ENCODE results near the gene RBM34.
"Not testable (repeated sequence)": the region's sequence is repeated elsewhere in the genome, so short reads cannot be mapped to it uniquely, and the experiment has no call there.

RBM34 gene

DNA sequence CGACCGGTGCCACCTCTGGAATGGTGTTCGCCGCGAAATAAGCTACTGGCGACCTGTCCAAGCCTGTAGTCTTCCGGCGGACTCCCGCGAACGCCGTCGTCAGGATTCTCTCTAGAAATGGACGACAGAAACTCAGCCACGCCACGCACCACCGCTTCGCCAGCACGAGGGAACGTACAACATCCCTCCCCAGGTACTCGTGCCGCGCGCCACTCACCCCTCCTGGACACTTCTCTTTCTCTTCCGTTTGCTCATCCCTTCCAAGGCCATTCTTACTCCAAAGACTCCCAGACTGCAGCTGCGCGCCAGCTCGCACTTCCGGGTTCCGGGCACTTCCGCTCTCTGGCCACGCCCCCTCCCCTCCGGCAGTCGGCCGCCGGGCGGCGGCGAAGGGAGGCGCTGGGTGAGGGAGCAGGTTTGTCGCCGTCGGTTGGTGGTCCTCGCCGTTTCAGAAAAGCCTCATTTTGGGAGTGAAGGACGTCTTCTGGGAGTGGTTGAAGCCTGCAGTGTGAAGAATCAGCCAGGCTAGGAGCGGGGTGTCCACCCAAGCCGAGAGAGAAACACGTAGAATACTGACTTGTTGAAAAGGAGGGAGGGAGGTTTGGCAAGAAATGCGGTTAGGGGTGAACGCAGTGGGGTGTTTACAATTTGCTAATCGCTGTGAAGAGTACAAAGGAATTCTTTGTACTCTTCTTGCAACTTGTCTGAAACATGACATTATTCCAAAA is at the start of gene RBM34:
TSS of gene RBM34 (minus strand) at position 294 of the 728 bp plus-strand sequence. CDS start at position 270, 24 bp downstream.
- DNase-seq, result peak; percentile 96

DNA sequence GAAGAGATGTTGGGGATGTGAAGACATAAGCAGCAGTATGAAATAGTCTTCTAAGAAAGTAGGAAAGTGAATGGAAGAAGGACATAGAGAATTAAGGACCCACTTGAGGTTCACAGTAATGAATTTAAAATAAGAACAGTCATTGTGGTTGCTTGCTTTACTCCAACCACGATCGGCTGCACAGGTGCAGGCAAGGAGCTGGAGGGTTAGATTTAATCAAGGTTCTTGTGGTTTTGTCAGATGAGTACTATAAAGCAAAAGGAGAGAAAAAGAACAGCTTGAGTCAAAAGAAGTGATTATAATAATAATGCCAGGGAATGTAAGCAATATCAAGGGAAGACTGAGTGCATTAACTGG is 46.1 kb upstream of the RBM34 start:
- TF ChIP-seq CTCF (IDR thresholded peaks at IDR 0.05), result no peak
- no peaks in the 10 kb centered on the region for H3K9me3 Mint-ChIP-seq
- H3K27ac Mint-ChIP-seq, result peak overlapping the region; percentile 49
- H3K4me3 Mint-ChIP-seq, result no peak overlapping the region
- no peaks in the 10 kb centered on the region for H3K4me1 Mint-ChIP-seq
- H3K27me3 Mint-ChIP-seq (ENCODE audit: low read depth, poor library complexity), result no peaks in the 10 kb centered on the region
- peaks cover 66% of the 10 kb centered on the region for H3K36me3 Mint-ChIP-seq (ENCODE audit: low read depth)
- no peak for DNase-seq

More for the DNA sequence above, at the start of gene RBM34:
- Mint-ChIP-seq H3K27me3 (ENCODE audit: low read depth, poor library complexity) (no peaks in the 10 kb centered on the region), H3K9me3 (no peaks in the 10 kb centered on the region), H3K27ac (peak within 1 kb of the TSS; percentile 98), H3K4me1 (peaks cover 22% of the 10 kb centered on the region), H3K36me3 (ENCODE audit: low read depth) (peaks cover 10% of the 10 kb centered on the region), H3K4me3 (peak within 1 kb of the TSS; percentile 99)
- TF ChIP-seq CTCF (IDR thresholded peaks at IDR 0.05), result no peak

DNA sequence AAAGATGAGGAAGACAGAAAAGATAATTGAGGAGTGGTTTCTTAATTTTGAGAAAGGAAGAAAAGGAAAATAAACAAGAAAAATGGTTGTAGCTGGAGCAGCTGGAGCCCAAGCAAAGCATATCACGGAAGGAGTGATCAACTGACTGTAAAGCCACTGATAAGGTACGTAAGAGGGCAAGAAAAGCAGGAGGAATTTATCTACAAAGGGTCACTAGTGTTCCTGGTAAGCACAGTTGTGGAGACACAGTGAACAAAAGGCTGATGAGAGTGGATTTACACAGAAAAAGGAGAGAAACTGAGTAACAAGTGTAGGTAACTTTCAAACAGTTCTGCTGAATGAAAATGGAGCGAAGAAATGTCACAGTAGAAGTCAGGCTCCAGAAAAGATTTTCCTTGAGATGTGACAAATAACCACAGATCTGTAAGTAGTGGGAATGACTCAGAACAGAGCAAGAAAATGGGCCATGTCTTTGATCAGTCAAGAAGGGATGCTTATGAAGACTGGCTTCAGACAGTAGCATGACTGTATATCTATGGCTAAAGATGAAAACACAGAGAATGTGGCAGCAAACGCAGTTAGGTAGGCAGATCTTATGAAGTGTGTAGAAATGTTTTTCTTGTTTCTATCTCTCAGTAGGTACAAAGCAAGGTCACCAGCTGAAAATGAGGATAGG is 45.6 kb upstream of the RBM34 start:
- H3K9me3 Mint-ChIP-seq, result no peaks in the 10 kb centered on the region
- no peak overlapping the region for H3K4me3 Mint-ChIP-seq
- no peaks in the 10 kb centered on the region for H3K27me3 Mint-ChIP-seq (ENCODE audit: low read depth, poor library complexity)
- H3K36me3 Mint-ChIP-seq (ENCODE audit: low read depth), result peaks cover 60% of the 10 kb centered on the region
- H3K27ac Mint-ChIP-seq, result peak overlapping the region; percentile 85
- H3K4me1 Mint-ChIP-seq, result no peaks in the 10 kb centered on the region
- DNase-seq, result no peak
- TF ChIP-seq CTCF (IDR thresholded peaks at IDR 0.05), result no peak

GRCh38 chr1:235205687-235206086 is 44.6 kb upstream of the RBM34 start:
- Mint-ChIP-seq H3K27ac (no peak overlapping the region), H3K27me3 (ENCODE audit: low read depth, poor library complexity) (no peaks in the 10 kb centered on the region), H3K4me3 (no peak overlapping the region), H3K36me3 (ENCODE audit: low read depth) (peaks cover 56% of the 10 kb centered on the region), H3K9me3 (no peaks in the 10 kb centered on the region), H3K4me1 (no peaks in the 10 kb centered on the region)
- TF ChIP-seq CTCF (IDR thresholded peaks at IDR 0.05), result no peak
- DNase-seq, result no peak

DNA sequence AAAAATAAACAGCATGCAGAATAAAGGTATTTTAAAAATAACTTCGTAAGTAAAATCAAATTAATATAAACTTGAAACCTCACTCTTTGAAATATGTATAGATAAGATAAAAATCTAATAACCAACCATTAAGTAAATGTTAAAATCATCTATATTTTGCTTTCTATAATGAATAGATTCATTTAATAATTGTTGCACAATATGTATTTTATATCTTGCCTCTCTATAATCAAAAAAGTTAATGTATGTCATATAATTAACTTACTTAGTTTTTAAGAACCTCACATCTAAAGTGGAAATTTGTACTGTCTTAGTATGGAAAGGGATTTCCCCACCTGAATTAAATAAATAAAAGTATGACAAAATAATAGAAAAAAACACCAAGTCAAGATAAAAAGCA is 42.4 kb upstream of the RBM34 start:
- no peak for DNase-seq
- Mint-ChIP-seq H3K27ac (no peak overlapping the region), H3K4me3 (no peak overlapping the region), H3K27me3 (ENCODE audit: low read depth, poor library complexity) (no peaks in the 10 kb centered on the region), H3K9me3 (no peaks in the 10 kb centered on the region), H3K4me1 (no peaks in the 10 kb centered on the region), H3K36me3 (ENCODE audit: low read depth) (peaks cover 56% of the 10 kb centered on the region)
- TF ChIP-seq CTCF (IDR thresholded peaks at IDR 0.05), result no peak

GRCh38 chr1:235202447-235202846 is 41.4 kb upstream of the RBM34 start:
- peaks cover 57% of the 10 kb centered on the region for H3K36me3 Mint-ChIP-seq (ENCODE audit: low read depth)
- H3K27ac Mint-ChIP-seq; H3K4me3 Mint-ChIP-seq; H3K4me1 Mint-ChIP-seq; DNase-seq; H3K27me3 Mint-ChIP-seq (ENCODE audit: low read depth, poor library complexity); H3K9me3 Mint-ChIP-seq: not testable (repeated sequence)
